ENCODE data around the gene PRSS2.

DNA sequence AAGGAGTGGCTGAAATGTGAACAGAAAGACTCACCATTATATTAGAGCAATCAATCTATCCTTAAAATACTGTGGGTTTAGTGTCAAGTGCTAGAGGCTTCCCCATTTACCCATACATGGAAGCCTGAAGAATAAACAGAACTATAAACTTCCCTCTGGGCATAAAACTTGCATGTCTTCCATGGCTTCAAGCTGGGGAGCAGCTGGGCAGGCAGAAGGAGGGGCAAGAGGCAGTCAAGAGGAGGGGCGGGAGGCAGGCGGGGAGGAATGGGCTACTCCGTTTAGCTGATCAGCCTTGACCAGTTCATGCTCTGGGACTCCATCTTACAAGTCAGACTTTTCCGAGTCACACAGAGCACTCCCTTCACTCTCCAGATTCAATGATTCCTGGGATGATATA, 25.0 kb upstream of the PRSS2 start:
- no peak for TF ChIP-seq POLR2A (IDR thresholded peaks at IDR 0.05)
- TF ChIP-seq, protein P1, sequence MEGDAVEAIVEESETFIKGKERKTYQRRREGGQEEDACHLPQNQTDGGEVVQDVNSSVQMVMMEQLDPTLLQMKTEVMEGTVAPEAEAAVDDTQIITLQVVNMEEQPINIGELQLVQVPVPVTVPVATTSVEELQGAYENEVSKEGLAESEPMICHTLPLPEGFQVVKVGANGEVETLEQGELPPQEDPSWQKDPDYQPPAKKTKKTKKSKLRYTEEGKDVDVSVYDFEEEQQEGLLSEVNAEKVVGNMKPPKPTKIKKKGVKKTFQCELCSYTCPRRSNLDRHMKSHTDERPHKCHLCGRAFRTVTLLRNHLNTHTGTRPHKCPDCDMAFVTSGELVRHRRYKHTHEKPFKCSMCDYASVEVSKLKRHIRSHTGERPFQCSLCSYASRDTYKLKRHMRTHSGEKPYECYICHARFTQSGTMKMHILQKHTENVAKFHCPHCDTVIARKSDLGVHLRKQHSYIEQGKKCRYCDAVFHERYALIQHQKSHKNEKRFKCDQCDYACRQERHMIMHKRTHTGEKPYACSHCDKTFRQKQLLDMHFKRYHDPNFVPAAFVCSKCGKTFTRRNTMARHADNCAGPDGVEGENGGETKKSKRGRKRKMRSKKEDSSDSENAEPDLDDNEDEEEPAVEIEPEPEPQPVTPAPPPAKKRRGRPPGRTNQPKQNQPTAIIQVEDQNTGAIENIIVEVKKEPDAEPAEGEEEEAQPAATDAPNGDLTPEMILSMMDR (IDR thresholded peaks at IDR 0.05): no peak

Measured in lower leg skin (tissue), 3 donors.